B cell (primary cell): Measurements from ENCODE around the gene TMEM163.

Source experiments
- CTCF ChIP-seq: fragments of 200-600 bp; IDR thresholded peaks from one replicate; pipeline ENCODE4 v1.8.0; 2022; ENCODE audit warnings: antibody characterized with exemption, mild to moderate bottlenecking
- EZH2 ChIP-seq: IDR thresholded peaks from 2 replicates; pipeline ENCODE4 v1.6.1; 2012; ENCODE audit warnings: borderline replicate concordance, low read depth, mild to moderate bottlenecking, moderate library complexity, low read length; ENCODE audit not compliant: insufficient read depth, poor library complexity, severe bottlenecking

- no peak for TF ChIP-seq CTCF
- TF ChIP-seq EZH2, result no peak
These were observed 15.4 kb downstream of the TMEM163 start for GRCh38 chr2:134703426-134703825.
